Measurements from ENCODE around the gene ZFPL1. TPM values are rescaled to one million over a fixed set of nuclear protein-coding genes. Genes with fewer than 3 reads are reported as not detected.

ZFPL1 gene
- total RNA-seq, 4 donors from 2014 or later: 24.1 to 50.7 (median 43.7) TPM

DNA sequence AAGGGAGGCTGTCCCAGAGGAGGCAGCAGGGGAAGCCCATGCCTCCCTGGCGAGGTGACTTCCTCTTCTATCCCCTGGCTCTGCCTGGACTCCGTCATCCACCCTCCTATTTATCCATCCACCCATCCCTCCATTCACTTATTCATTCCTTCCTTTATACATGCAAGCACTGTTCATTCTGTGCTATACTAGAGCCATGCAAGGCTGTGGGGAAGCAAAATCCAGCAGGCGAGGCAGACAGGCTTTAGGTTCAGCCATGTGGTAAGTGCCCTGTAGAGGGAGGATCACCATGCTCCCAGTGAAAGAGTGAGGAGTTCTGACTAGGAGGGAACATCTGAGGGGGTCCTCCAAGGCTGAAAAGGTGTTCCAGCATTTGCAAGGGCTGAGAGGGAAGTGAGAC, 24.5 kb upstream of the ZFPL1 start:
- WGBS: 69% methylated on average over 3 of the region's 3 CpGs
- no peak overlapping the region for H3K4me3 ChIP-seq
- no peaks in the 10 kb centered on the region for H3K27me3 ChIP-seq
- intact Hi-C loops (cut with DNase I): no loop called here
- H3K27ac ChIP-seq (replicated peaks in 1 of 4): no peak overlapping the region
- no peaks in the 10 kb centered on the region for H3K36me3 ChIP-seq
- H3K4me1 ChIP-seq: no peaks in the 10 kb centered on the region
- no peak for DNase-seq (ENCODE audit: extremely low spot score)
- TF ChIP-seq, protein P1, sequence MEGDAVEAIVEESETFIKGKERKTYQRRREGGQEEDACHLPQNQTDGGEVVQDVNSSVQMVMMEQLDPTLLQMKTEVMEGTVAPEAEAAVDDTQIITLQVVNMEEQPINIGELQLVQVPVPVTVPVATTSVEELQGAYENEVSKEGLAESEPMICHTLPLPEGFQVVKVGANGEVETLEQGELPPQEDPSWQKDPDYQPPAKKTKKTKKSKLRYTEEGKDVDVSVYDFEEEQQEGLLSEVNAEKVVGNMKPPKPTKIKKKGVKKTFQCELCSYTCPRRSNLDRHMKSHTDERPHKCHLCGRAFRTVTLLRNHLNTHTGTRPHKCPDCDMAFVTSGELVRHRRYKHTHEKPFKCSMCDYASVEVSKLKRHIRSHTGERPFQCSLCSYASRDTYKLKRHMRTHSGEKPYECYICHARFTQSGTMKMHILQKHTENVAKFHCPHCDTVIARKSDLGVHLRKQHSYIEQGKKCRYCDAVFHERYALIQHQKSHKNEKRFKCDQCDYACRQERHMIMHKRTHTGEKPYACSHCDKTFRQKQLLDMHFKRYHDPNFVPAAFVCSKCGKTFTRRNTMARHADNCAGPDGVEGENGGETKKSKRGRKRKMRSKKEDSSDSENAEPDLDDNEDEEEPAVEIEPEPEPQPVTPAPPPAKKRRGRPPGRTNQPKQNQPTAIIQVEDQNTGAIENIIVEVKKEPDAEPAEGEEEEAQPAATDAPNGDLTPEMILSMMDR (IDR thresholded peaks at IDR 0.05): no peak
- TF ChIP-seq EP300 (IDR thresholded peaks at IDR 0.05): no peak
- no peak for TF ChIP-seq POLR2AphosphoS5 (IDR thresholded peaks at IDR 0.05)
- no peak for TF ChIP-seq POLR2A (IDR thresholded peaks at IDR 0.05; ENCODE audit: low read depth)
- H3K9me3 ChIP-seq: no peaks in the 10 kb centered on the region

DNA sequence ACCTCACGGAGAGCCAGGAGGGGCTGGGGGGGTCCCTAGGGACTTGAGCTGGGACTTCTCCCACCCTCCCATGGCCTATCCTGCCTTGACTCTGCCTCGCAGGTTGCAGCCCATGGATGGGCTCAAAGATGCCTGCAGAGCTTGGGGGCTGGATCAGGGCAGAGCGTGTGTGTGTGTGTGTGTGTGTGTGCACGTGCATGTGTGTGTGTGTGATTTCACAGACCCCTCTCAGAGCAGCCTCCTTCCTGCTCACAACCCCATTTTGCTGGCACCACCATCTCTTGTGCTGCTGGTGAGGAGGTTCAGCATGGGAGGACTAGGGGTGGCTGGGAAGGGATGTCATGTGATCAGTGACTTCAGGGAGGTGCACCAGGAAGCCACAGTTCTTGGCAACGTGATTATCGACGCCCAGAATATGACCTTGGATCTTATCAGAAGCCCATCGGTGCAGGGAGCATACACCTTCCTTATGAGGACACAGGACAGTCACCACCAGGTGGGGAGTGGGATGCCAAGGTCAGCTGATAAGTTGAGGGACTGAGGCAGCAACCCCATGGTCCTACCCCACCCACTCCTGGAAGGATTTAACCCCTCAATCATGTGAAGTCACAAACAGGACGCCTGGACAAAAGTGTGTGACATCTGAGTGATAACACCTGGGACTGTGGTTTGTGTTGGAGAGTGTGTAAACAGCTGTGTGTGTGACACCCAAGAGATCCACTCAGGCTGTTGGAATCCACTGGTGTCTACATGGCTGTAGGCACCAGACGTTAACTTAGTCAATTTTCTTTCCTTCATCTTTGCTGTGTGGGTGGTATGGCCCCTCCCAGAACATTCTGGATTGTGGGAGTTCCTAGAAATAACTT, 23.8 kb upstream of the ZFPL1 start:
- Histone ChIP-seq H3K4me1 (no peaks in the 10 kb centered on the region), H3K9me3 (no peaks in the 10 kb centered on the region), H3K27ac (replicated peaks in 1 of 4) (no peak overlapping the region), H3K27me3 (no peaks in the 10 kb centered on the region), H3K4me3 (no peak overlapping the region), H3K36me3 (no peaks in the 10 kb centered on the region)
- WGBS: 38% methylated on average over 6 of the region's 10 CpGs
- intact Hi-C loops (cut with DNase I): loop anchor here (10.0 kb wide), 1 partner anchor 695 kb away; no protein-coding TSS in a partner anchor
- DNase-seq (ENCODE audit: extremely low spot score): no peak
- TF ChIP-seq, protein P1 (IDR thresholded peaks at IDR 0.05): no peak
- no peak for TF ChIP-seq POLR2A (IDR thresholded peaks at IDR 0.05; ENCODE audit: low read depth)
- TF ChIP-seq POLR2AphosphoS5 (IDR thresholded peaks at IDR 0.05): no peak
- no peak for TF ChIP-seq EP300 (IDR thresholded peaks at IDR 0.05)

GRCh38 chr11:65060913-65061408, 23.1 kb upstream of the ZFPL1 start:
- no peak for TF ChIP-seq POLR2A (IDR thresholded peaks at IDR 0.05; ENCODE audit: low read depth)
- TF ChIP-seq, protein P1 (IDR thresholded peaks at IDR 0.05): peak in 2 of 3 experiments; percentile 16 to 25
- no peaks in the 10 kb centered on the region for H3K4me1 ChIP-seq
- WGBS: 71% methylated on average over 9 of the region's 9 CpGs
- no peaks in the 10 kb centered on the region for H3K9me3 ChIP-seq
- no peaks in the 10 kb centered on the region for H3K36me3 ChIP-seq
- H3K27ac ChIP-seq (replicated peaks in 1 of 4): no peak overlapping the region
- H3K27me3 ChIP-seq: no peaks in the 10 kb centered on the region
- intact Hi-C loops (cut with DNase I): loop anchor here (10.0 kb wide), 1 partner anchor 694 kb away; no protein-coding TSS in a partner anchor
- no peak overlapping the region for H3K4me3 ChIP-seq
- no peak for DNase-seq (ENCODE audit: extremely low spot score)

GRCh38 chr11:65063532-65063931, 20.5 kb upstream of the ZFPL1 start:
- no peaks in the 10 kb centered on the region for H3K27me3 ChIP-seq
- no peaks in the 10 kb centered on the region for H3K36me3 ChIP-seq
- no CpG with 5 or more reads among the region's 3 CpGs for WGBS
- no peaks in the 10 kb centered on the region for H3K4me1 ChIP-seq
- H3K27ac ChIP-seq (replicated peaks in 1 of 4): no peak overlapping the region
- intact Hi-C loops (cut with DNase I): loop anchor here (10.0 kb wide), 1 partner anchor 691 kb away; no protein-coding TSS in a partner anchor
- H3K4me3 ChIP-seq: no peak overlapping the region
- TF ChIP-seq POLR2A (IDR thresholded peaks at IDR 0.05; ENCODE audit: low read depth) (no peak), POLR2AphosphoS5 (IDR thresholded peaks at IDR 0.05) (no peak), EP300 (IDR thresholded peaks at IDR 0.05) (no peak)
- TF ChIP-seq, protein P1 (IDR thresholded peaks at IDR 0.05): no peak
- DNase-seq (ENCODE audit: extremely low spot score): no peak
- H3K9me3 ChIP-seq: no peaks in the 10 kb centered on the region

Measured in esophagus muscularis mucosa (tissue), 4 donors.